Ectodermal cell (in vitro differentiated cells): ENCODE results near the gene HBG2.
A peak's percentile ranks its signal among the peaks of the same experiment; 100 is the strongest.

Source experiments
- H3K27ac ChIP-seq: 2 replicates; pipeline ENCODE4 v1.7.0; 2013; ENCODE audit warnings: mild to moderate bottlenecking, low read depth, low read length; ENCODE audit not compliant: insufficient read depth, poor library complexity, severe bottlenecking
- H3K27me3 ChIP-seq: 2 replicates; pipeline ENCODE4 v1.7.0; 2013; ENCODE audit warnings: mild to moderate bottlenecking, low read length; ENCODE audit not compliant: insufficient read depth, control insufficient read depth, poor library complexity, severe bottlenecking
- H3K36me3 ChIP-seq: one replicate; pipeline ENCODE4 v1.7.0; 2013; ENCODE audit warnings: low read length; ENCODE audit not compliant: control insufficient read depth, insufficient read depth
- H3K4me1 ChIP-seq: one replicate; pipeline ENCODE4 v1.7.0; 2013; ENCODE audit warnings: low read length; ENCODE audit not compliant: control insufficient read depth, insufficient read depth
- H3K4me3 ChIP-seq: 2 replicates; pipeline ENCODE4 v1.7.0; 2013; ENCODE audit warnings: low read depth, low read length, control low read depth; ENCODE audit not compliant: insufficient read depth
- H3K9me3 ChIP-seq: 2 replicates; pipeline ENCODE4 v1.7.0; 2013; ENCODE audit warnings: mild to moderate bottlenecking, low read length, moderate library complexity; ENCODE audit not compliant: control insufficient read depth
- WGBS, 2 experiments: methylation state at CpG; one replicate each; pipeline ENCODE4 v1.1.7; 2013; ENCODE audit warnings: missing lambda C conversion rate in 2 of 2; 5-methylcytosine and 5-hydroxymethylcytosine counted together

HBG2 gene

DNA sequence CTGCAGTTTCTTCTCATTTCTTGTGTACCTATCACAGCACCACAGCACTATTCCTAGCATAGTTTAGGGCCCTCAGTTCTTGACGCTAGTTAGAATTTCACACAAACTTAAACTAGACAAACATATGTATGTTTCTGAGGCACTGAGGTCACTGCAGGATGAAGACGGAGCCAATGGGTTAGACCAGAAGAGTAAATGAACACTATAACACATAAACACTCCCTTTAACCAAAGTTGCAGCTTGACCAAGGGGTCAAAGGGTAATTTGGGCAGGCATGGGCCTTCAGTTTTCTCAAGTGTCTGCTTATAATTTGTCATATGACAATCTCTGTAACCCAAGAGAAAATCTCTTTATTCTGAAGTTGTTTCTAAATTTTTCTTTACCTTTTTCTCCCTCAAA lies 28.0 kb upstream of the HBG2 start:
- H3K27me3 ChIP-seq: no peaks in the 10 kb centered on the region
- 91 to 95% methylated on average over 2 of the region's 2 CpGs for WGBS, 2 experiments
- H3K9me3 ChIP-seq: no peaks in the 10 kb centered on the region
- H3K27ac ChIP-seq: no peak overlapping the region
- H3K4me3 ChIP-seq: no peak overlapping the region
- no peaks in the 10 kb centered on the region for H3K36me3 ChIP-seq
- H3K4me1 ChIP-seq: peaks cover 4% of the 10 kb centered on the region

DNA sequence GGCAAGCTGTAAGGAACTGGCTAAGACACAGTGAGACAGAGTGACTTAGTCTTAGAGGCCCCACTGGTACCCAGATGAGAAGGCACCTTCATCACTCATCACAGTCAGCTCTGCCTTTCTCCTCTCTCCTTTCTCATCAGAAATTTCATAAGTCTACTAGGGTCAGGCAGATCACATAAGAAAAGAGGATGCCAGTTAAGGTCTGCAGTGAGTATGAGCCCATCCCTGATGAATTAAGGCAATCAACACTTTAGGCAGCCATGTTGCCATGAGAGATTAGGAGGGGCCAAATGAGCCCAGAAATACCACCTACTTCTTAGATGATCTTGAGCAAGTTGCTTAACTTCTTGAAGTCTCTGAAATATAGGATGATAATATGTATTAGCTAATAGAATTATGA lies 27.0 kb upstream of the HBG2 start:
- no peak overlapping the region for H3K27ac ChIP-seq
- H3K9me3 ChIP-seq: no peaks in the 10 kb centered on the region
- H3K4me3 ChIP-seq: no peak overlapping the region
- no peaks in the 10 kb centered on the region for H3K27me3 ChIP-seq
- peaks cover 4% of the 10 kb centered on the region for H3K4me1 ChIP-seq
- H3K36me3 ChIP-seq: no peaks in the 10 kb centered on the region

DNA sequence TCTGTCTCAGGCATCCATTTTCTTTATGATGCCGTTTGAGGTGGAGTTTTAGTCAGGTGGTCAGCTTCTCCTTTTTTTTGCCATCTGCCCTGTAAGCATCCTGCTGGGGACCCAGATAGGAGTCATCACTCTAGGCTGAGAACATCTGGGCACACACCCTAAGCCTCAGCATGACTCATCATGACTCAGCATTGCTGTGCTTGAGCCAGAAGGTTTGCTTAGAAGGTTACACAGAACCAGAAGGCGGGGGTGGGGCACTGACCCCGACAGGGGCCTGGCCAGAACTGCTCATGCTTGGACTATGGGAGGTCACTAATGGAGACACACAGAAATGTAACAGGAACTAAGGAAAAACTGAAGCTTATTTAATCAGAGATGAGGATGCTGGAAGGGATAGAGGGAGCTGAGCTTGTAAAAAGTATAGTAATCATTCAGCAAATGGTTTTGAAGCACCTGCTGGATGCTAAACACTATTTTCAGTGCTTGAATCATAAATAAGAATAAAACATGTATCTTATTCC lies 26.1 kb upstream of the HBG2 start:
- H3K9me3 ChIP-seq: no peaks in the 10 kb centered on the region
- no peaks in the 10 kb centered on the region for H3K27me3 ChIP-seq
- H3K4me3 ChIP-seq: no peak overlapping the region
- peaks cover 4% of the 10 kb centered on the region for H3K4me1 ChIP-seq
- no peaks in the 10 kb centered on the region for H3K36me3 ChIP-seq
- 86 to 87% methylated on average over 3 of the region's 3 CpGs for WGBS, 2 experiments
- no peak overlapping the region for H3K27ac ChIP-seq

GRCh38 chr11:5279471-5280090 lies 25.0 kb upstream of the HBG2 start:
- Histone ChIP-seq H3K36me3 (no peaks in the 10 kb centered on the region), H3K27me3 (no peaks in the 10 kb centered on the region), H3K27ac (no peak overlapping the region), H3K9me3 (no peaks in the 10 kb centered on the region), H3K4me1 (peaks cover 4% of the 10 kb centered on the region), H3K4me3 (no peak overlapping the region)
- 89 to 91% methylated on average over 4 of the region's 4 CpGs for WGBS, 2 experiments

DNA sequence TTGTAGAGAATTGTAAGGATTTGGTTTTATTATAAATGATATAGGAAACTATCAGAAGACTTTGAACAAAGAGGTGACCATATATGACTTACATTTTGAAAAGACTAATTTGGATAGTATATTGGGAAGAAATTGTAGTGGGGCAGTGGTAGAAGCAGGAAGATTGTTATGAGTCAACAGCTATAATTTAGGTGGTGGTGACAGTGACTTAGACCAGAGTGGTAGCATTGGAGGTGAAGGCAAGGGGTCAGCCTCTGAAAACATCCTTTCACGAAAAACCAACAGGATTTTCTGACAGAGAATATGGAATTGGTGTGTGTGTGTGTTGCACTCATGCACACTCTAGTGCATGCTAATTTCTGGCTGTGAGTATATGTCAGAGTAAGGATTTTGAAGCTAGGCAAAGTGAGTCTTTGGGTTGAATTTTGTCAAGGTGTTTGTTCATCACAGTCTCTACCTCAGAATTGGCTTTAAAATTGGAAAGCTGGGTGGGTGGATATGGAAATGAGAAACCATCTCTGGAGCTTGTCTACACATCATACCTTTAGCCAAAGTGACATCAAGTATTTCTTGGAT lies 23.3 kb upstream of the HBG2 start:
- peaks cover 4% of the 10 kb centered on the region for H3K4me1 ChIP-seq
- H3K27ac ChIP-seq: no peak overlapping the region
- no peaks in the 10 kb centered on the region for H3K36me3 ChIP-seq
- no peak overlapping the region for H3K4me3 ChIP-seq
- H3K27me3 ChIP-seq: no peaks in the 10 kb centered on the region
- no peaks in the 10 kb centered on the region for H3K9me3 ChIP-seq
- WGBS, 2 experiments: 94 to 97% methylated on average over 1 of the region's 1 CpG

DNA sequence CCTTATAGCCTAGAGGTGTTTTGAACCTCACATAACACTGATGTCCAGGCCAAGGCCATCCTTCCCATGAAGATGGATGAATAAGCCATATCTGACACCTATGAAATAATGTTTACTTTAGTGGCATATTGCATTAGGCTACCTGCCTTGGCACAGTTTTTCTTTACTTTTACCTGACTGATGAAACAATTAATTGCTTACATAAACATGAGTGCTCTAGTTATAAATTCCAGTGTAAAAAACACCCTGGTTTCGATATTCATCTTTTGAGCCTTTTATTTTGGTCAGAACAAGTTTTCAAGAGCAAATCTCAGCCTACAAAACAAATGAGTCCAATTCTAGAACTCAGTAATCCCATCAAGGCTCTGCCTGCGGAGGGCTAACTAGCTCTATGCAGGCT lies 22.1 kb upstream of the HBG2 start:
- H3K27me3 ChIP-seq: no peaks in the 10 kb centered on the region
- H3K4me1 ChIP-seq: peaks cover 4% of the 10 kb centered on the region
- no peaks in the 10 kb centered on the region for H3K36me3 ChIP-seq
- 92 to 100% methylated on average over 1 to 2 of the region's 2 CpGs for WGBS, 2 experiments
- H3K4me3 ChIP-seq: no peak overlapping the region
- H3K27ac ChIP-seq: no peak overlapping the region
- H3K9me3 ChIP-seq: no peaks in the 10 kb centered on the region

DNA sequence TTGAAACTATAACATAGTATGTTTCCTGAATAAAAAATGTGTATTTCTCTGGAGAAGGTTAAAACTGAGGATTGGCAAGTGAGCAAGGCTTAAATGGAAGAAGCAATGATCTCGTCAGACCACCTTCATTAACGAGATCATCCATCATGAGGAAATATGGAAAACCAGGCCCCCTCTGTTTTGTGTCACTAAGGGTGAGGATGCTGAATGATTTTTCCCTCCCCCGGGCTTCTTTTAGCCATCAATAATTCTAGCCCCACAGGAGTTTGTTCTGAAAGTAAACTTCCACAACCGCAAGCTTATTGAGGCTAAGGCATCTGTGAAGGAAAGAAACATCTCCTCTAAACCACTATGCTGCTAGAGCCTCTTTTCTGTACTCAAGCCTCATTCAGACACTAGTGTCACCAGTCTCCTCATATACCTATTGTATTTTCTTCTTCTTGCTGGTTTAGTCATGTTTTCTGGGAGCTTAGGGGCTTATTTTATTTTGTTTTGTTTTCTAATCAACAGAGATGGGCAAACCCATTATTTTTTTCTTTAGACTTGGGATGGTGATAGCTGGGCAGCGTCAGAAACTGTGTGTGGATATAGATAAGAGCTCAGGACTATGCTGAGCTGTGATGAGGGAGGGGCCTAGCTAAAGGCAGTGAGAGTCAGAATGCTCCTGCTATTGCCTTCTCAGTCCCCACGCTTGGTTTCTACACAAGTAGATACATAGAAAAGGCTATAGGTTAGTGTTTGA lies 21.0 kb upstream of the HBG2 start:
- no peaks in the 10 kb centered on the region for H3K36me3 ChIP-seq
- H3K27me3 ChIP-seq: no peaks in the 10 kb centered on the region
- no peaks in the 10 kb centered on the region for H3K9me3 ChIP-seq
- no peak overlapping the region for H3K4me3 ChIP-seq
- H3K27ac ChIP-seq: no peak overlapping the region
- H3K4me1 ChIP-seq: no peaks in the 10 kb centered on the region
- WGBS, 2 experiments: 91 to 94% methylated on average over 6 of the region's 6 CpGs

- H3K27me3 ChIP-seq: no peaks in the 10 kb centered on the region
- H3K4me1 ChIP-seq: no peaks in the 10 kb centered on the region
- no peaks in the 10 kb centered on the region for H3K36me3 ChIP-seq
- H3K4me3 ChIP-seq: no peak overlapping the region
- 82 to 86% methylated on average over 5 of the region's 5 CpGs for WGBS, 2 experiments
- no peaks in the 10 kb centered on the region for H3K9me3 ChIP-seq
- H3K27ac ChIP-seq: peak overlapping the region; percentile 2
Observed at GRCh38 chr11:5274395-5274794, 19.8 kb upstream of the HBG2 start.

DNA sequence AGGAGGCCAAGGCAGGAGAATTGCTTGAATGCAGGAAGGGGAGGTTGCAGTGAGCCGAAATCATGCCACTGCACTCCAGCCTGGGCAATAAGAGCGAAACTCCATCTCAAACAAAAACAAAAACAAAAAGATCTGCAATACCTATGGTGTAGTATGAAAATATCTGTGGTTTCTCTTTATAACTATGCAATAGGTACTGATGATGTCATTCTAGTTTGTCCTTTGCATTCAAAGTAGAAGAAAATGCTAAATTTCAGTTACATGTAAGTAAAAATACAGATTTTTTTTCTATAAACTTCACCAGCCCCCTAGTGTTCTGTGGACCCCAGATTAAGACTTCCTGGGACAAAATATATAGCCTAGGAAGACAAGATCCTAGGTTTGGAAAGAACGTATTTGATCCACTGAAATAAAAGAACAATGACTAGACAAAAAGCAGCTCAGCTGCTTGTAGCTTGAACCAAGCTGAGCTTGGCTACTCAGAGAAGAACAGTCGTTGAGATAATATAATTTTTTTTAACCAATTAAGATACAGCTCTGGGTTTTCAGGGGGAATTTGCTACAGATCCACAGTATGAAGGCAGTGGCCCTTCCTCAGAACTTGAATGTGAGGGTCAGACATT lies 17.9 kb upstream of the HBG2 start:
- Histone ChIP-seq H3K4me3 (no peak overlapping the region), H3K27ac (no peak overlapping the region), H3K9me3 (no peaks in the 10 kb centered on the region), H3K27me3 (no peaks in the 10 kb centered on the region), H3K36me3 (no peaks in the 10 kb centered on the region), H3K4me1 (no peaks in the 10 kb centered on the region)
- WGBS, 2 experiments: 94 to 97% methylated on average over 2 to 3 of the region's 4 CpGs

DNA sequence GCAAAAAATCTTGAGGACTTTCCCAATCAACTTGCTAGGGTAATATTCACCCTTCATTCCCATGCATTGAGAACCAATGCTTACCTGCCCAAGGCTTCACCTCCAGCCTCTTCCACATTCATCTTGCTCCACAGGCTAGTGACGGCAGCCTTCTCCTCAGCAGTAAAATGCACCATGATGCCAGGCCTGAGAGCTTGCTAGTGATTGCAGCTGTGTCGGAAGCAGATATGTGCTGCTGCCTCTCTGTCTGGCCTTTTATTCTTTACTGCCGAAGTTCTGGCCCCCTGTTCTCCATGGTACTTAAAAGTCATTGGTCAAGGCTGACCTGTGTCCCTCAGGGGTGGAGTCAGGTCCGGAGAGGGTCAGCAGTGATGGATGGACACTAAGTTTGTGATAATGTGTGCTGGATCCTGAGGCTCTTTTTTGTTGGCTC lies 15.2 kb upstream of the HBG2 start, which contains the start of gene HBE1:
Gene HBE1, minus strand, starts transcription at position 231 of the 433 bp plus-strand sequence. Its CDS starts 55 bp downstream, at position 176.
- Histone ChIP-seq H3K4me1 (no peaks in the 10 kb centered on the region), H3K27me3 (no peaks in the 10 kb centered on the region), H3K4me3 (no peak within 1 kb of the TSS), H3K9me3 (no peaks in the 10 kb centered on the region), H3K36me3 (no peaks in the 10 kb centered on the region), H3K27ac (no peak within 1 kb of the TSS)
- WGBS, 2 experiments: 86 to 87% methylated on average over 4 of the region's 4 CpGs
